Lower lobe of right lung (tissue), 1 donor: ENCODE results near the gene POMZP3. TPM values are rescaled to one million over a fixed set of nuclear protein-coding genes. Genes with fewer than 3 reads are reported as not detected.

Experiments used
- total RNA-seq: library from RNA; stranded (reverse); fragmentation: NEBNext Ultra II Directional; extraction: Animal tissue kit (Norgen Biotek cat#: 25700); gene quantifications from one replicate; pipeline ENCODE4 v1.2.1, GENCODE V29; 2021
- donor health status: DM: no; HTN: yes; CAD: no; lungs with severe emphysema.

POMZP3 gene
- total RNA-seq, 1 donor from 2014 or later, result 10.8 TPM

Other genes with a start within 250 kb of the POMZP3 start
- 1.7 TPM for gene SSC4D, start 217.6 kb downstream of the POMZP3 start, total RNA-seq
- gene ZP3, start 202.3 kb downstream of the POMZP3 start, total RNA-seq, result not detected
- gene DTX2, start 165.6 kb downstream of the POMZP3 start, total RNA-seq, result 36.5 TPM
- gene UPK3B, start 116.7 kb downstream of the POMZP3 start, total RNA-seq, result 16.6 TPM
- gene SPDYE16, start 84.0 kb downstream of the POMZP3 start, total RNA-seq, result 0.18 TPM